Stimulated activated CD8-positive, alpha-beta memory T cell treated with anti-CD3 and anti-CD28 coated beads, Interleukin-4, amount 100 ng/mL, for 48 hours (primary cell): ENCODE data around the gene DENND1A.

Experiments used
- DNase-seq: peaks from one replicate; pipeline ENCODE4 v3.0.0-alpha.2; 2020

The DENND1A gene

GRCh38 chr9:123678038-123678877, 251.7 kb downstream of the DENND1A start:
- DNase-seq, result no peak

- DNase-seq, result no peak
Measured at GRCh38 chr9:123676869-123677268, 253.1 kb downstream of the DENND1A start.

DNA sequence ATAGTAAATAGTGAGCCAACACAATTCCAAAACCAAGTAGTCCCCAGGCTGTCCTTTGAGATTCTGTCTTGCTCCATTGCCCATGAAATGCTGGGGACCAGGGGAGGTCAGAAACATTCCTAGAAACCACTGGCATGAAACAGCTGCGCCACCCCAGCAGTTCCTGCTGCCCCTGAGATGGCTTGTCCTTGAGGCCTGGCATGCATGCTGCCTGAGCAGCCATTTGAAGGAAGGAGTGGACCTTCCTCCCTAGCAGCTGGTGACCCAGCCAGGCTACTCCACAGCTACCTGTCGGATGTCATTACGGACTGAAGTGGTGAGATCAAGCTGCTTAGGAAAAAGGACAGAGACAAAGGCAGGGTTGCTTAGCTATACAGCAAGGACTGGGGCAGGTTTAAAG, 260.6 kb downstream of the DENND1A start:
- DNase-seq, result no peak

- no peak for DNase-seq
Measured at GRCh38 chr9:123663529-123663928, 266.4 kb downstream of the DENND1A start.

DNA sequence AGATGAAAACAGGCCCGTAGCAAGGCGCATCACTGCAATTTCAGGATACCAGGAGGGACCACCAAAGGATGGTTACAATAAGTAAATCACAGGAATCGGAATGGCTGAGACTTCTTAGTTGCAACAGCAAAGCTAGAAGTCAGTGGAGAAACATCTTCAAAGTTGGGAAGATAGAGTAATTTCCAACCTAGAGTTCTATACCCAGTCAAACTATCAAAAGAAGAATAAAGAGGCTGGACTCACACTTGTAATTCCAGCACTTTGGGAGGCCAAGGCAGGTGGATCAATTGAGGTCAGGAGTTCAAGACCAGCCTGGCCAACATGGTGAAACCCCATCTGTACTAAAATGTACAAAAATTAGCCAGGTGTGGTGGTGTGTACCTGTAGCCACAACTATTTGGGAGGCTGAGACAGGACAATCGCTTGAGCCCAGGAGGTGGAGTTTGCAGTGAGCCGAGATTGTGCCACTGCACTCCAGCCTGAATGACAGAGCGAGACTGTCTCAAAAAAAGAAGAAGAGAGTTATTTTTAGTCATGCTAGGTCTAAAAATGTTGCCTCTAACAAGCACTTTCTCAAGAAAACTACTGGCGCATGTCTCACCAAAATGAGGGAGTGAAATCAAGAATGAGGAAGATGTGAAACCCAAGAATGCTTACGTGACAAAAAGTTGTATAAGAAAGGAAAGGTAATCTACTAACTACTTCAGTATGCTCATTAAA, 267.7 kb downstream of the DENND1A start:
- no peak for DNase-seq

DNA sequence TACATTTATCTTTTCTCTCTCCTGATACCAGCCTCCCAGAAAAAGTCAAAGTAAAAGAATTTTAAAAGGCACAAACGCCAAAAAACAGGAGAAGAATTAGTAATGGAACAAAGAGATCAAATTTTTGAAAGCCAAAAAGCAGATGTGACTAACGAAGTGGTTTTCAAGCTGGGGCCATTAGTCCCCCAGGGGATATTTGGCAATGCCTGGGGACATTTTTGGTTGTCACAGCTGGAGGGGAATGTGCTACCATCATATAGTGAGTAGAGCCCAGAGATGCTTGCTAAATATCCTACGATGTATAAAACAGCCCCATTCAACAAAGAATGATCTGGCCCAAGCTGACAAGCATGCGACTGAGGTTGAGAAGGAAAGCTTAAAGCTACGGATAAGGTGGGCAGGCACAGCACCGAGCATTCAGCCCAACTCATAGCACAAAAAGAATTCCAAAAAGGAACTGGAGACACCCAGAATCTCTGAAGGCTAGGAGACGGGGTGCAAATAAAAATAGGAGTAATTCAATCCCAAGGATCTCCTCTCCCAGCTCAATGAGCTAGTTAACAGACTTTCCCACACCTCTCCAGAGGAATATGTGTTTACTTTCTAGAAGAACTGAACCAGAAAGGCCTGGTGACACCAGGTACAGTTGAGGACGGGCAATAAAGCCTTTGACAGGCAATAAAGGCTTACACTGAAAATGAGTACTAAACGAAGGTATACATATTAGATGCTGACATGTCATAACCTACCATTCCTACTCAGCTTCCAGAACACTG, 269.0 kb downstream of the DENND1A start:
- no peak for DNase-seq

DNA sequence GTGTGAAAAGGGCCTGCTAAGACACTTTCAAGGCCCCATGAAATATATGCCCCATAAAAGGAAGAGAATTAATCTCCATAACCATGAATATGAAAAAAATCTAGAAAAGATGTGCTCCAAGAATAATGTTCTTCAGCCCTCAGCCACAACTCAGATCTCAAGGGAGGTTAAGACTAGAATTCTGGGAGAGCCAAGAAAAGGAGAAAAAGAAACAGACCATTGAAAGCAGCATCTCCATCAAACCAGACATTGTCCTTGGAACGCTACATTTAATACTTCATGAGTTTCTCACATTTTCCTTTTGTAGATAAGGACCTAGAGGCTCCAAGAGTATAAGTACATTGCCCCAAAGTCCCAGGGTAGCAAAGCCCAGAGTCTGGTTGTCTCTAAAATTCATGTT, 270.6 kb downstream of the DENND1A start:
- no peak for DNase-seq

GRCh38 chr9:123658792-123659191, 271.1 kb downstream of the DENND1A start:
- no peak for DNase-seq

DNA sequence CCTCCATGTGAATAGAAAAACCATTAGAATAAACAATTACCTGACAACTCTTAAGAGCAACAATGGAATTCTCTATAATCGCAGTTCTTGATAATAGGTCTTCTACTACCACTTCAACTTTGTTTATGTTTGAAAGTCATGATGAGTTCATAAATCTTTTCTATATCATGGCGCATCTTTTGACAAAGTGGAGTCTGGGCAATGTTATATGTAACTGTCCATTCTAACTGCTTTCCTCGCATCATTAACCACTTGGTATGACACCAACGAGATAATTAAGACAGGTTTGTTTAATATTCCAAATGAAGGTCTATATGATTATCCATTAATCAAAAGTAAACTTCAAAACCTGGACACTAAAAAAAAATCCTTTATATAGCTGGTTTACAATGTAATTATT, 272.0 kb downstream of the DENND1A start:
- DNase-seq, result no peak

- no peak for DNase-seq
Measured at GRCh38 chr9:123657099-123657498, 272.8 kb downstream of the DENND1A start.

DNA sequence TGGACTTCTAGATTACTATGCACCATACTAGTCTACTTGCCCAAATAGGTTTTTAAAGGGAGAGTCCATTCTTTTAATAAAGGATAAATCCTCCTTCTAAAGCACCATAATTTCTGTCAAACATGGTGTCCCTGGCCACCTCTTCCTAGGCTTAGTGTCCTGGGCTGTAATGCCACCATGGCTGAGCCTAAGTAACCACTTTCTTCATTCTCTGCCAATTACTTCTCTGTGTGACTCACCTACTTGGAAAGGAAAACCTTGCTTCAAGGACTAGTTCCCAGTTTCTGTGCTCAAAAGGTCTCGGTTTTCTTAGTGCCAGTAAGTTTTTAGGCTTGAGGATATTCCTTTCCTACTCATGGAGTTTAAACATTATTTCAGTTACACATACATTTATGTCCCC, 273.4 kb downstream of the DENND1A start:
- DNase-seq, result no peak

GRCh38 chr9:123655681-123656423, 274.1 kb downstream of the DENND1A start:
- no peak for DNase-seq

DNA sequence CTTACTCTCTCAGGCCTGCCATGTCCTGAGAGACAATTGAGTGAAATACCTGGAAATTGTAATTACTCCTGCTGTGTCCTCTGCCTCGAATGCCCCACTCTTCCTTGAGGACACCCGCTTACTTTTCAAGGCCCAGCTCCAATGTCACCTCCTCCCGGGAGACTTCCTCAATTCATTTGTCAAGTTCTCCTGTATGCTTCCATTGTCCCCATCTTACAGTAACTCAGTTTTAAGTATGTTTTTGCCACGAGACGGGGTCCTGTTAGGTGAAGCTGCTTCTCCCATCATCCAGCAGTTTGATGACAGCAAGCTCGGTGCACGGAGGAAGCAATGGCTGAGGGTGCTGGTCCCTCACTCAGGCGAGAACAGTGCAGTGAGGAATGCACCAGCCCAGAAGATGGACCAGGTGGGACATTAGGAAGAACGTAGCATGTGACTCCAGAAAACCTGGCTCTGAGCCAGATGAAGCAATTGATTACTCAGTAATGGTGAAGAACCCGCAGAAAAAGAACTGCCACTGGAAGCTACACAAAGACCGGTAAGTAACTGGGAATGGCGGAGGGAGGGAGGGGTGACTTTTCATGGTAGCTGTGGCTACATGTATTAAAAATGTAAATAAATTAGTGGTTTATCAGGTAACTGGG, 274.8 kb downstream of the DENND1A start:
- DNase-seq, result no peak

DNA sequence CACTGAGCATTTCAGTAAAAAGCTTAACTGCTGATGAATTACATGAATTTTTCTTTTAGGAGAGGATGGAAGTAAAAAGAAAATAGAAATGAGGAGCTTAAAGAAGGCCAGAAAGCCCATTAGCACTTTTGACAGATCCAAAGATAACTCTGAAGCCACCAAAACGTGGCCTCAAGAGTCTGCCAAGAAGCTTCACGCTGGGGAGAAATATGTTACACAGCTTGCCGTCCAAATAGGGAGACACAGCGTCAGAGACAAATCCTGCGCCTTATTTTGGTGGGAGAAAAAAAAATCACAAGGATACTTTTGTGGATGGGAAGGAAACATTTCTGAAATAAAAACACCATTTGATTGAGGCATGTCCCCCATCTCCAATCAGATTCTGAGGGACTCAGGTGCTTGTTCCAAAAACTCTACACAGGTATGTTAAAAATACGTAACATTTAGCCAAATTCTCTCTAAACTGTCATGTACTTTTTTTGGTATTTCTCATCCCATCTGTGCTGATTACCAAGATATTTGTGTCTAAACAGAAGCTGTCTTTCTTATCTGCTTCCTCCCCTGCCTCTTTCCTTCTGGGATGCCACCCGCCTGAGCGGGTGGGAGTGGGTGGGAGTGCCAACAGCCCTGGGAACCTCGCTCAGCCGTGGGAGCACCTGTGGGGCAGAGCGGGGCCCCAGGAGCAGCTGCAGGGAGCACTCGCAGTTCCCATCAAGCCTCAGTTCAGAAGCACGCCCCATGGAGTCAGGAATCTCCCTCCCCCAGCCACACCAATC, 275.5 kb downstream of the DENND1A start:
- DNase-seq, result no peak

GRCh38 chr9:123652416-123652815, 277.5 kb downstream of the DENND1A start:
- DNase-seq, result no peak

DNA sequence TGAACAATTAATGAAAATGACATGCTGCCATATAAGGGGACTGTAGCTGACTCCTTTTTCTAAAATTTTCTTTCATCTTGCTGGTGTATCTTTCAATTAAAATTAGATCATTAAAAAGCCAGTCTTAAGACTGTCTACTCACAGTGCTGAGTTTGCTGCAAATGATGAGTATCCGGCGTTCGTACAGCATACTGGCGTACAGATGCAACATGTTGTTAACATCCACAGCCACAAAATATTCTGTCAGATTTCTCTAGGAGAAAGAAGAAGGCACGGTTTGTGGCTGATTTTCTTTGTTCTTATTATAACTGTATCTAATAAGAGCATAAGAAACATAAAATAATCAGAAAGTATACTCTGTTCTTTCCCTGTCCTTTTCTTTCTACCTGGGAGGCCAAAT, 278.1 kb downstream of the DENND1A start:
- DNase-seq, result no peak

DNA sequence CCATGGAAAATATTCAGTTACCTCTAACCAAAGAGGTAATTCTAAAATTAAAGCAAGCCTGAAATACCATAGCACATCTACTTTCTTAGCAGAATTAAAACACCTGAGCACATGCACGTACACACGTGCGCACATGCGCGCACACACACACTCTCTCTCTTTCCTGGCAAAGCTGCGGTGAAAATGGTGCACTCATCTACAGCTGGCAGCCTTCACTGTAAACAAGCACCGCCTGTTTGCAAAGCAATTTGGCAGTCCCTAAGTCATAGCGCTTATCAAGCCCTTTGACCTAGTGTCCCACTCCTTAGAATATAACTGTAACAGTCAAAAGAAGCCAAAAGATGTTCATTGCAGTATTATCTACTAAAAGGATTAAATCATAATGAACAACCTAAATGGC, 278.7 kb downstream of the DENND1A start:
- DNase-seq, result no peak

DNA sequence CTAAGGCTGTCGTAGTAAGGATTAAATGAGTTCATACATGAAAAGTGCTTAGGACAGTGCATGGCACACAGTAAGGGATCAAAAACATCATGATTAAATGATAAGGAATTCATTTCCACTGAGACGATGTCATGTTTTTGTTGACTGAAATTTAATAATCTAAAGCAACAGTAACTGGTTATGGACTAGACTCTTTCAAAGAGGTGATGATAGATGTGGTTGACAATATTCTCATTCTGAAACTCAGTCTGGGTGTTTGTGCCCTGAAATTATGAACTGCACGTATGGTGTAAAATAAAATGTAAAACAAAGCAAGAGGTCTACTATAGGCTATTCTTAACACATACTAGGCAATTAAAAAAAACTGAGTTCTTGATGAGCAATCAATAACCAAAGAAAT, 280.0 kb downstream of the DENND1A start:
- no peak for DNase-seq

DNA sequence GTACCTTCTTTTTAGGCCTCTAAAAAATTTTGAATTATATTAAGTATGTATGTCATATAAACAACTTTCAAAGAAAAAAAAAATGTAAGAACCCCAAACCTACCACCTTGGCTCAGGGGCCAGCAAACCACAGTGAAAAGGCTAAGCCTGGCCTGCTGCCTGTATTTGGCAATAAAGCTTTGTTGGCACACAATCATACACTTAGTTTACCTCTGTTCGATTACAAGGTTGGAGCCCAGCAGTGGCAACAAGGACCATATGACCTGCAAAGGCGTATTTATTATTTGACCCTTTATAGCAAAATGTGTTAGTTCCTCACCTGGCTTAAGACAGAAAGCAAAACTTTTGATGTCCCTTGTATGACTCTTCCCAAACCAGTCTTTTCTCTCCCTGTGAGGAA, 282.8 kb downstream of the DENND1A start:
- DNase-seq, result no peak

GRCh38 chr9:123645762-123646161, 284.2 kb downstream of the DENND1A start:
- no peak for DNase-seq

- no peak for DNase-seq
Measured at GRCh38 chr9:123645126-123645525, 284.8 kb downstream of the DENND1A start.

GRCh38 chr9:123643518-123643917, 286.4 kb downstream of the DENND1A start:
- no peak for DNase-seq
